Panc1 (cell line): ENCODE results near the gene PTGFRN. TPM values are rescaled to one million over a fixed set of nuclear protein-coding genes. Genes with fewer than 3 reads are reported as not detected.

ENCODE experiments used
- ATAC-seq: fragments of 200-7000 bp; cut with Tn5 transposase; 2 replicates; pipeline ENCODE4 v1.9.1; 2020; ENCODE audit warnings: mild to moderate bottlenecking, moderate library complexity
- BruUV-seq: library from RNA; stranded (reverse); fragments of 400-500 nt; replicated peaks from 2 replicates; lab custom pipeline; 2021; lab: Mats Ljungman, UMichigan
- CTCF ChIA-PET: fragments of 300-600 bp; sonication (Branson Sonifier 250); formaldehyde crosslinking; loops from one replicate; lab custom pipeline; 2022; ENCODE audit warnings: antibody characterized with exemption; lab: Charles Lee
- POLR2A ChIA-PET: fragments of 300-600 bp; sonication (Branson Sonifier 250); formaldehyde crosslinking; loops from one replicate; lab custom pipeline; 2022; ENCODE audit warnings: antibody characterized with exemption; lab: Charles Lee
- DNase-seq: peaks from one replicate; pipeline ENCODE4 v3.0.0-alpha.2; 2010; ENCODE audit warnings: low read depth, low spot score
- H3K27ac ChIP-seq: 2 replicates; pipeline ENCODE4 v1.5.1; 2011; ENCODE audit warnings: mild to moderate bottlenecking, low read length, inconsistent platforms
- H3K27me3 ChIP-seq: fragments of 200-500 bp; sonication (Bioruptor generic); 2 replicates; pipeline ENCODE4 v1.6.0; 2014; ENCODE audit warnings: low read length, inconsistent platforms; ENCODE audit not compliant: control insufficient read depth, insufficient read depth
- H3K36me3 ChIP-seq: fragments of 200-500 bp; sonication (Bioruptor generic); 2 replicates; pipeline ENCODE4 v1.5.1; 2014; ENCODE audit warnings: inconsistent platforms, mild to moderate bottlenecking, low read length, moderate library complexity; ENCODE audit not compliant: control insufficient read depth, insufficient read depth
- H3K4me1 ChIP-seq: 2 replicates; pipeline ENCODE4 v1.5.1; 2011; ENCODE audit warnings: inconsistent platforms, mild to moderate bottlenecking, low read length, moderate library complexity; ENCODE audit not compliant: control insufficient read depth, insufficient read depth
- H3K4me3 ChIP-seq, 2 experiments: 2 replicates each; pipeline ENCODE4 v1.5.1; 2011 to 2012; ENCODE audit warnings: low read depth in 2 of 2, low read length in 2 of 2, mild to moderate bottlenecking in 2 of 2, inconsistent platforms in 1 of 2, moderate library complexity in 1 of 2
- H3K9me3 ChIP-seq: fragments of 200-500 bp; sonication (Bioruptor generic); 2 replicates; pipeline ENCODE4 v1.5.1; 2014; ENCODE audit warnings: low read depth, mild to moderate bottlenecking, inconsistent platforms, low read length, moderate library complexity; ENCODE audit not compliant: control insufficient read depth, insufficient read depth
- CTCF ChIP-seq: fragments of 450-650 bp; IDR thresholded peaks from 2 replicates; pipeline ENCODE4 v1.5.1; 2017; ENCODE audit warnings: mild to moderate bottlenecking
- POLR2AphosphoS5 ChIP-seq: IDR thresholded peaks from 2 replicates; pipeline ENCODE4 v1.6.1; 2012; ENCODE audit warnings: mild to moderate bottlenecking, low read depth, low read length, moderate library complexity
- REST ChIP-seq, 2 experiments: IDR thresholded peaks; 2 replicates each; pipeline ENCODE4 v1.6.1; 2011 to 2012; ENCODE audit warnings: low read depth in 2 of 2, control low read depth in 1 of 2, low read length in 1 of 2, mild to moderate bottlenecking in 1 of 2, moderate library complexity in 1 of 2; ENCODE audit not compliant: insufficient read depth in 1 of 2
- SIN3A ChIP-seq: IDR thresholded peaks from 2 replicates; pipeline ENCODE4 v1.6.1; 2012; ENCODE audit warnings: low read depth, mild to moderate bottlenecking, low read length, moderate library complexity, borderline replicate concordance; ENCODE audit not compliant: insufficient read depth
- TCF7L2 ChIP-seq: IDR thresholded peaks from 2 replicates; pipeline ENCODE4 v1.6.1; 2011; ENCODE audit warnings: mild to moderate bottlenecking, low read depth, low read length, inconsistent platforms
- in situ Hi-C: cut with HindIII; loops from 2 replicates; pipeline ENCODE4 v1.10.0; 2016; ENCODE audit warnings: low sequenced_read_pairs, low pct_unique_long_range_greater_than_20kb
- intact Hi-C: fragments of 100-400 bp; cut with micrococcal nuclease; formaldehyde crosslinking; loops from one replicate; pipeline ENCODE4 v1.10.0; 2022; ENCODE audit not compliant: unreplicated experiment
- total RNA-seq: library from RNA; stranded (reverse); gene quantifications from one replicate; pipeline ENCODE4 v1.2.1, GENCODE V29; 2021; ENCODE audit not compliant: unreplicated experiment

Gene PTGFRN
- total RNA-seq, 1 experiment from 2014 or later = 5.2 TPM

GRCh38 chr1:116961606-116962005 lies 51.9 kb downstream of the PTGFRN start:
- ChIA-PET POLR2A (no interaction called here), CTCF (no interaction called here)
- BruUV-seq = no TSS peak
- Histone ChIP-seq H3K27ac (no peak overlapping the region), H3K4me3 (no peak overlapping the region), H3K27me3 (no peaks in the 10 kb centered on the region), H3K4me1 (no peaks in the 10 kb centered on the region), H3K9me3 (no peaks in the 10 kb centered on the region), H3K36me3 (no peaks in the 10 kb centered on the region)
- DNase-seq (no peak), ATAC-seq (no peak)
- intact Hi-C loops = no loop called here
- in situ Hi-C loops = no loop called here
- TF ChIP-seq CTCF (no peak), TCF7L2 (no peak), REST (IDR thresholded peaks at IDR 0.05; ENCODE audit: insufficient read depth in 1 of 2, low read depth in 2 of 2, low read length in 1 of 2) (no peak), SIN3A (no peak), POLR2AphosphoS5 (no peak)

- BruUV-seq = no TSS peak
- TF ChIP-seq CTCF (no peak), TCF7L2 (no peak), SIN3A (no peak)
- in situ Hi-C loops = no loop called here
- ATAC-seq = no peak
- CTCF ChIA-PET = no interaction called here
- no peaks in the 10 kb centered on the region for H3K9me3 ChIP-seq
- DNase-seq = no peak
- intact Hi-C loops = no loop called here
- H3K27ac ChIP-seq = no peak overlapping the region
- no peak overlapping the region for H3K4me3 ChIP-seq
- H3K36me3 ChIP-seq = no peaks in the 10 kb centered on the region
- POLR2A ChIA-PET = no interaction called here
- no peaks in the 10 kb centered on the region for H3K27me3 ChIP-seq
- no peaks in the 10 kb centered on the region for H3K4me1 ChIP-seq
Measured at GRCh38 chr1:116962987-116963639, 53.4 kb downstream of the PTGFRN start.
